Lung microvascular endothelial cell (primary cell): ENCODE results near the gene WDR89. TPM values are rescaled to one million over a fixed set of nuclear protein-coding genes. Genes with fewer than 3 reads are reported as not detected.
A peak's percentile ranks its signal among the peaks of the same experiment; 100 is the strongest.
"Not testable (repeated sequence)": the region's sequence is repeated elsewhere in the genome, so short reads cannot be mapped to it uniquely, and the experiment has no call there.

Experiments used
- DNase-seq, 2 donors: peaks; one replicate each; pipeline versions ENCODE4 v3.0.0 to v3.0.0-alpha.2; 2010; ENCODE audit warnings: low read depth in 2 of 2
- total RNA-seq: library from RNA; depleted of rRNA; stranded (reverse); fragments of >200 nt; gene quantifications from 2 replicates; pipeline ENCODE4 v1.2.1, GENCODE V29; 2014

Gene WDR89, protein sequence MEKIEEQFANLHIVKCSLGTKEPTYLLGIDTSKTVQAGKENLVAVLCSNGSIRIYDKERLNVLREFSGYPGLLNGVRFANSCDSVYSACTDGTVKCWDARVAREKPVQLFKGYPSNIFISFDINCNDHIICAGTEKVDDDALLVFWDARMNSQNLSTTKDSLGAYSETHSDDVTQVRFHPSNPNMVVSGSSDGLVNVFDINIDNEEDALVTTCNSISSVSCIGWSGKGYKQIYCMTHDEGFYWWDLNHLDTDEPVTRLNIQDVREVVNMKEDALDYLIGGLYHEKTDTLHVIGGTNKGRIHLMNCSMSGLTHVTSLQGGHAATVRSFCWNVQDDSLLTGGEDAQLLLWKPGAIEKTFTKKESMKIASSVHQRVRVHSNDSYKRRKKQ
- 8.7 and 13.9 TPM in 2 replicates for total RNA-seq

DNA sequence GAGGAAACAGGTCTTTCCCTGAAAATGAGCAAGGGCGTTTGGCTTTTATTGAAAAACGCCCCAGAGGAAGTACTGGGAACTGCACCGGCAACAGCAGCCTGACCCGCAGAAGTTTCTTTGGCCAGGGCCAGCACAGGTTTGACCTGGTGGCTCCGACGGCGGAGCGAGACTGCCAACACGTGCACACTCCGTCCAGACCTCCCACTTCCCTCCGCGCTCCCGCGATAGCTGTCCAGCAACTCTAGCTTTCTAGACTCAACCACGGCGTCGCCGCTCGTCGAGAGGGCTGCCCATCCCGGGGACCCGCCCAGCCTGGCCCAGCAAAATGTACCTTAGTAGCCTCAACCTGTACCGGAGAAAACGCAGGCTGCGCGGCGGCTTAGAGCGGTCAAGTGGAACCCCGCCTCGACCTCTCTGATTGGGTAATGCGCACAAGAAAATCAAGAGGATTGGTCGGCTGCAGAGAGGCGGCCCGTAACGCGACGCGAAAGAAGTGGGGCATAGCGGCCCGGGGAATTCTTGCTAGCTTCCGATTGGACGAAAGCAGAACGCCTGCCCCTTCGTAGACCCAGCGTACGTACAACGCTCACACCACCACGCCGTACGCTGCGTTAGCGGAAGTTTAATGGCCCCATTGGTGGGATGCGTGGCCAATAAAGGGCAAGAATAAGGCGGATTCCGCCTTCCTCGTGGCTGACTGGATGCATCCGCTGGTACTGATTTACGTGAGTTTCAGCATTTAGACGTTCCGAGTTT lies at the start of gene WDR89:
WDR89 (minus strand) TSS at position 399 of the 756 bp plus-strand sequence. CDS start 41,929 bp downstream, outside the sequence.
- DNase-seq, result peak; percentile 100

DNA sequence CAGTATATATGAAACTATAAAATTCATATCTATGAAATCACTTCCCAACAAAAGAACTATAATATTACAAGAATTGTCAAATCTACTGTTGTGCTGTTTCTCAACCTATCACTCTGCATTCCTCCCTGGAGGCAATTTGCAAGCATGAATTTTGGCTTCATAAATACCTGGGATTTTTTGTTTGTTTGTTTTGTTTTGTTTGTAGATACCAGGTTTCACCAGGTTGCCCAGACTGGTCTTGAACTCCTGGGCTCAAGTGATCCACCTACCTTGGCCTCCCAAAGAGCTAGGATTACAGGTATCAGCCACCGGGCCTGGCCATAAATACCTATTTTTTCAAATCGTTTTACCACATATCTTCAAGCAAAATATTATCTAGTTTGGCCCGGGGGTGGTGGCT lies 47.5 kb upstream of the WDR89 start:
- no peak for DNase-seq

- no peak for DNase-seq
Observed at GRCh38 chr14:63686926-63687325, 45.3 kb upstream of the WDR89 start.

- no peak for DNase-seq
Observed at GRCh38 chr14:63685401-63685800, 43.7 kb upstream of the WDR89 start.

GRCh38 chr14:63682727-63683593 lies 41.3 kb upstream of the WDR89 start:
- DNase-seq, result no peak

GRCh38 chr14:63678536-63678935 lies 36.9 kb upstream of the WDR89 start:
- no peak for DNase-seq

DNA sequence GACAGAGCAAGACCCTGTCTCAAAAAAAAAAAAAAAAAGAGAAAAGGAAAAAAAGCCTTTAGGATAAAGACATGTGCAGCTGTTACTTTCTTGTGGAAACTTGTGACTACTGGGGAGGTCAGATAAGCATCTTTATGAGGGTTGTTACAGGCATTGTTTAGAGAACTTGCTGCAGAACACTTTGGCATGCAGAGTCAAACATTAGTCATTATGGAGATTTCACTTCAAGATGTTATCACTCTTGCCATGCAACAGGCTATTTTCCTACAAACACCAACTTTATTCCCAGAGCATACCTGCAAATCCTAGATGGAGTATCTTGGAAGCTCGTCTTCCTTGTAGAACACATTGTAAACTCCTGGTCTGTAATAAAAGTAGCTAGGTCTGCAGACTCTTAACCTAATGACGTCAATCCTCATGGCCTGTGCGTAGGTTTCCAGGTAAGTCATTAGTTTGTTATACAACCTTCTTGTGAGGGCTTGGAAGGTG lies 36.3 kb upstream of the WDR89 start:
- peak in 1 of 2 donors; percentile 92 for DNase-seq

DNA sequence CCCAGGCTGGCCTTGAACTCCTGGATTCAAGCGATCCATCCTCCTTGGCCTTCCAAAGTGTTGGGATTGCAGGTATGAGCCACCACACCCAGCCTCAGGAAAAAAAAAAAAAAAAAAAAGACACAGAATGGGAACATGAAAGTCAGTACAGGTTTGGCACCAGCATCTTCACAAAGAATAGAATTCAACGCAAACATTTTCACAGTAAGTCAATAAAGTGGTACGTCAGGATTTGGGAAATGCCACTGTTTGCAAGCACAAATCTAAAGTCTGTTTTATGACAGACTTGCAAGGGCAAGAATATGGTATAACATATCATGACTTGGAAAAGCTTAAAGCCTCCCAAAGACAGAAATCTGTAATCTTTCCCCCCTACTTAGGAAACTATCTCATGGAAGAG lies 34.9 kb upstream of the WDR89 start:
- no peak for DNase-seq

GRCh38 chr14:63673886-63674497 lies 32.3 kb upstream of the WDR89 start:
- no peak for DNase-seq

- DNase-seq, result no peak
Observed at GRCh38 chr14:63673255-63673654, 31.6 kb upstream of the WDR89 start.

GRCh38 chr14:63672417-63673180 lies 30.9 kb upstream of the WDR89 start:
- DNase-seq, result no peak

GRCh38 chr14:63671987-63672386 lies 30.3 kb upstream of the WDR89 start:
- DNase-seq, result no peak

DNA sequence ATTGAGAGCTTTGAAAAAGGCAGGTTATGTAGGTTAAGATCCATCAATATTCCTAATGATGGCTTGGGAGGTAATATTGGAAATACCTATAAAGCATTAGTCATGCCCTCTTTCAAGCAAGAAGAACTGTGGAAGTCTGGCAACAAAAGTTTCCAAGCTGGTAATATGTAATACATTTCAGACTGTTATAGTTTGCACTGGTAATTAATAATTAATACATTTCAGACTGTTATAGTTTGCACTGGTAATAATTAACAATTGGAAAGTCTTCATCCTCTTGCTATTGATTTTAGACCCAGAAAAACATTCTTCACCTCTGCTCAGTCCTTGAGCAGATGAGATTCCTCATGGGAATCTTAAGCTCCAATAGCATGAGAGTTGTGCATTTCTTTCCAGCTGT lies 29.0 kb upstream of the WDR89 start:
- DNase-seq, result no peak

DNA sequence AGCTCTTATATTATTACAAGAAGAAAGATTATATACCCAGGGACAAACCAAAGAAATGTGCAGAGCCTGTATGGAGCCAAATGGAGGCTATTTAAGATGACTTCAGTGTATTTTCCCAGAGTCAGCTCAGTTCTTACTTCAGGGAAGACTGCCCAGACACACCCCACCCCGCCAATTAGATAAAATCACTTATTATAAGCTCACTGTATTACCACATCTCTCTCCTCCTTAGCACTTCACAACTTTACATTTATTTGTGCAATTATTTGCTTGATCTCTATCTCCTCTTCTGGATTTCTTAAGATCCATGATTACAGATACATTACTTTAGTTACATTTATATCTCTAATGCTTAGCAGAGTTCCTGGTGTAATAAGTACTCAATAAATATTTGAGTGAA lies 24.7 kb upstream of the WDR89 start:
- DNase-seq, result no peak

DNA sequence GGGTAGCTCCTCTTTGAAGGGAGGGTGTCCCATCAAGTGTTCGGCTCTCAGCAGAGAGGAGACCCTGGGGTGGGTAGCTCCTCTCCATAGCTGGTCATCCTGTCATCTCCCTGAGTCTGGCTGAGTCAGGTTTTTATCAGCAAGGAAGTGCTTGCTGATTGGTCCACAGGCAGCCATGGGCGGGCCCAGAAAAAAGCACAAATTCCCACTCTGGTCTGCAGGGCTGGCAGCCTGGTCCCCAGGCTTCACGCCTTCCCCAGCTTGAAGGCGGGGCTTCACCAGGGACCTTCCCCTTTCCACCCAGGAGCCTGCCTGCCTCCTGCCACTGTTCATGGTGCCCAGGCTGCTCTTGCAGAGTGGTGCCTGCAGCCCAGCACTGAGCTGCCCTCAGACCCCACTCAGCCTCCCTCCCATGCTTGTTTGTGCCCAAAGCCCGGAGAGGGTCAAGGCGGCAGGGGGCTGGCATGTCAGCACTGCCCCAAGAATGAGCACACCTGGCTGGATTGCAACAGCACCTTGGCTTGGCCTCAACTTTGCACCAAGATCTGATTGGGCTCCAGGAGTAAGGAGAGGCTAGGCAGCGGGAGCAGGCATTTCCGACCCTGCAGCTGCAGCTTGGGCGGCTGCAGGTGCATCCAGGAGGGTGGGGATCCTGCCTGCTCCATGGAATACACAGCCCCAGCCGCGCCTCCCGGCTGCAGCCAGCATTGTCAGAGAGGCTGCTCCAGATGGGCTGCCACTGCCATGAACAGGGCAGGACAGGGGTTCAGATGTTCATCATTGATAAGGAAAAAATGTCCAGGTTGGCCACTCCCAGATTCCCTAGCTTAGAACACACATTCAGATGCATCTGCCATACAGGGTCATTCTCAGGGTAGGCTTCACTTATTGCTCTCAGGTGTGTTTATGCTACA lies 22.0 kb upstream of the WDR89 start:
- DNase-seq, result peak; percentile 2 to 5

DNA sequence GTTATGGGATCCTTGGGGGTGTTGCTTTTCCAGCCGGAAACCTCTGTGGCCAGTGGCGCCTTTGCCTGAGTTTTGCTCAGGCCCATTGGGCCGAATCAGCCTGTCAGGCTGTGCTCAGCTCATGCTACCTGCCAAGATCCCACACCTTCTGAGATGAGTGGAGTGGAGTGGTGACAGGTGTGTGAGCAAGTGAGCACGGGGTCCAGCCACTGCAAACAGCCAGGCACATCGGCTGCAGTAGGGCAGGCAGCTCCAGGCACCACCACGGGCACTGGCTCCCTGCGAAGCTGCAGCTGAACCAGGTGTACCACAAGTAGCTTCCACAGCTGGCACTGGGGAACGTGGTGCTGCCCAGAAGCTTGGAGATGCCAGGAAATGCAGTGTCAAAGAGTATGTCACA lies 21.1 kb upstream of the WDR89 start:
- DNase-seq, result no peak

DNA sequence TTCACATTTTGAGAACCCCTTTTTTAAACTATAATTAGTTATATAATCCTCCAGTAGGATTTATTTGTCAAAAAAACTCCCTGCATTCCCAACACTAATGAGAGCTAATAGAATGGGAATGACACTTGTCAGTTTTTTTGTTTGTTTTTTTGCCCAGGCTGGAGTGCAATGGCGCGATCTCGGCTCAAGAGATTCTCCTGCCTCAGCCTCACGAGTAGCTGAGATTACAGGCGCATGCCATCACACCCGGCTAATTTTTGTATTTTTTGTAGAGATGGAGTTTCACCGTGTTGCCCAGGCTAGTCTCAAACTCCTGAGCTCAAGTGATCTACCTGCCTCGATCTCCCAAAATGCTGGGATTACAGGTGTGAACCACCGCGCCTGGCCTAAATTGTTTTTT lies 20.2 kb upstream of the WDR89 start:
- DNase-seq, result not testable (repeated sequence)

GRCh38 chr14:63659726-63660125 lies 18.1 kb upstream of the WDR89 start:
- DNase-seq, result no peak

- no peak for DNase-seq
Observed at GRCh38 chr14:63656194-63656593, 14.5 kb upstream of the WDR89 start.
